ENCODE results near the gene MRPL38.

DNA sequence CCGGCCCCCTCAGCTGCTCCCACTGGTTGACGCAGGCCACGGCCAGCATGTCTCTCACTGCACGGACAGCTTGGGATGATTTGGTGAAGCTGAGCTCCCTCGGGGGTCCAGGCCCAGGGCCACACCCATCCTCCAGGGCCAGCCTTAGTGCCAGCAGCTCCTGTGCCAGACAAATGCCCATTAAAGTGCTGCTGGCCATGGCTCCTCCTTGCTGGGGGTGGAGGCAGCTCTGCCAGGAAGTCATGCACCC lies 28.8 kb downstream of the MRPL38 start:
- TF ChIP-seq, protein P1, sequence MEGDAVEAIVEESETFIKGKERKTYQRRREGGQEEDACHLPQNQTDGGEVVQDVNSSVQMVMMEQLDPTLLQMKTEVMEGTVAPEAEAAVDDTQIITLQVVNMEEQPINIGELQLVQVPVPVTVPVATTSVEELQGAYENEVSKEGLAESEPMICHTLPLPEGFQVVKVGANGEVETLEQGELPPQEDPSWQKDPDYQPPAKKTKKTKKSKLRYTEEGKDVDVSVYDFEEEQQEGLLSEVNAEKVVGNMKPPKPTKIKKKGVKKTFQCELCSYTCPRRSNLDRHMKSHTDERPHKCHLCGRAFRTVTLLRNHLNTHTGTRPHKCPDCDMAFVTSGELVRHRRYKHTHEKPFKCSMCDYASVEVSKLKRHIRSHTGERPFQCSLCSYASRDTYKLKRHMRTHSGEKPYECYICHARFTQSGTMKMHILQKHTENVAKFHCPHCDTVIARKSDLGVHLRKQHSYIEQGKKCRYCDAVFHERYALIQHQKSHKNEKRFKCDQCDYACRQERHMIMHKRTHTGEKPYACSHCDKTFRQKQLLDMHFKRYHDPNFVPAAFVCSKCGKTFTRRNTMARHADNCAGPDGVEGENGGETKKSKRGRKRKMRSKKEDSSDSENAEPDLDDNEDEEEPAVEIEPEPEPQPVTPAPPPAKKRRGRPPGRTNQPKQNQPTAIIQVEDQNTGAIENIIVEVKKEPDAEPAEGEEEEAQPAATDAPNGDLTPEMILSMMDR (IDR thresholded peaks at IDR 0.05), result no peak
- TF ChIP-seq EZH2 (IDR thresholded peaks at IDR 0.05; ENCODE audit: borderline replicate concordance, insufficient read depth, low read depth, low read length, poor library complexity, severe bottlenecking), result no peak
